Measurements from ENCODE around the gene GALT.

GALT gene

GRCh38 chr9:34654323-34655051, 8.0 kb downstream of the GALT start:
- Histone ChIP-seq H3K4me1 (ENCODE audit: control insufficient read depth, insufficient read depth, low read length) (peaks cover 48% of the 10 kb centered on the region), H3K27me3 (replicated peaks; ENCODE audit: control insufficient read depth, insufficient read depth, low read length) (no peaks in the 10 kb centered on the region), H3K9me3 (ENCODE audit: control insufficient read depth, low read length) (no peaks in the 10 kb centered on the region), H3K36me3 (ENCODE audit: control insufficient read depth, insufficient read depth, low read length, severe bottlenecking) (peaks cover 5% of the 10 kb centered on the region), H3K9ac (ENCODE audit: low read length) (peak overlapping the region; percentile 66), H3K4me3 (ENCODE audit: low read length) (peak overlapping the region; percentile 53)
- peak; percentile 91 for DNase-seq (ENCODE audit: low read depth)

- Histone ChIP-seq H3K36me3 (ENCODE audit: control insufficient read depth, insufficient read depth, low read length, severe bottlenecking) (peaks cover 9% of the 10 kb centered on the region), H3K4me1 (ENCODE audit: control insufficient read depth, insufficient read depth, low read length) (peaks cover 48% of the 10 kb centered on the region), H3K4me3 (ENCODE audit: low read length) (no peak overlapping the region), H3K27me3 (replicated peaks; ENCODE audit: control insufficient read depth, insufficient read depth, low read length) (no peaks in the 10 kb centered on the region), H3K9me3 (ENCODE audit: control insufficient read depth, low read length) (no peaks in the 10 kb centered on the region), H3K9ac (ENCODE audit: low read length) (peak overlapping the region; percentile 65)
- no peak for DNase-seq (ENCODE audit: low read depth)
These were observed 8.9 kb downstream of the GALT start for GRCh38 chr9:34655394-34655793.

- no peak for DNase-seq (ENCODE audit: low read depth)
- Histone ChIP-seq H3K9ac (ENCODE audit: low read length) (no peak overlapping the region), H3K4me3 (ENCODE audit: low read length) (no peak overlapping the region)
These were observed 10.5 kb downstream of the GALT start for GRCh38 chr9:34656992-34657391.

DNA sequence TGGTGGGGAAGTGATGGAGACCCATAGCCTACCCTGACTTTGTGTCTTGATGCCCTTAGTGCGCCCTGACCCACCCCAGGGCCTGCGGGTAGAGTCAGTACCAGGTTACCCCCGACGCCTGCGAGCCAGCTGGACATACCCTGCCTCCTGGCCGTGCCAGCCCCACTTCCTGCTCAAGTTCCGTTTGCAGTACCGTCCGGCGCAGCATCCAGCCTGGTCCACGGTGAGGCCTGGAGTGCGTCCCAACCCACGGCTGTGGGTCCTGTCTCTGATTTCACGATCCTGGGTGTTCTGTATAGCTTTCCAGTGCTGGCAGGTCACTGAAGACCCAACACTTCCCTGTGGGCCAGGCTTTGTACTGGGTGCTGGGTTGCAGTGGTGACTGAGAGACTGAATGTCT, 12.0 kb downstream of the GALT start:
- Histone ChIP-seq H3K4me3 (ENCODE audit: low read length) (no peak overlapping the region), H3K36me3 (ENCODE audit: control insufficient read depth, insufficient read depth, low read length, severe bottlenecking) (peaks cover 14% of the 10 kb centered on the region), H3K9me3 (ENCODE audit: control insufficient read depth, low read length) (no peaks in the 10 kb centered on the region), H3K4me1 (ENCODE audit: control insufficient read depth, insufficient read depth, low read length) (peaks cover 20% of the 10 kb centered on the region), H3K9ac (ENCODE audit: low read length) (no peak overlapping the region), H3K27me3 (replicated peaks; ENCODE audit: control insufficient read depth, insufficient read depth, low read length) (no peaks in the 10 kb centered on the region)
- DNase-seq (ENCODE audit: low read depth), result no peak

More at GRCh38 chr9:34656992-34657391, 10.5 kb downstream of the GALT start:
- Histone ChIP-seq H3K36me3 (ENCODE audit: control insufficient read depth, insufficient read depth, low read length, severe bottlenecking) (peaks cover 12% of the 10 kb centered on the region), H3K4me1 (ENCODE audit: control insufficient read depth, insufficient read depth, low read length) (peaks cover 34% of the 10 kb centered on the region), H3K27me3 (replicated peaks; ENCODE audit: control insufficient read depth, insufficient read depth, low read length) (no peaks in the 10 kb centered on the region), H3K9me3 (ENCODE audit: control insufficient read depth, low read length) (no peaks in the 10 kb centered on the region)

DNA sequence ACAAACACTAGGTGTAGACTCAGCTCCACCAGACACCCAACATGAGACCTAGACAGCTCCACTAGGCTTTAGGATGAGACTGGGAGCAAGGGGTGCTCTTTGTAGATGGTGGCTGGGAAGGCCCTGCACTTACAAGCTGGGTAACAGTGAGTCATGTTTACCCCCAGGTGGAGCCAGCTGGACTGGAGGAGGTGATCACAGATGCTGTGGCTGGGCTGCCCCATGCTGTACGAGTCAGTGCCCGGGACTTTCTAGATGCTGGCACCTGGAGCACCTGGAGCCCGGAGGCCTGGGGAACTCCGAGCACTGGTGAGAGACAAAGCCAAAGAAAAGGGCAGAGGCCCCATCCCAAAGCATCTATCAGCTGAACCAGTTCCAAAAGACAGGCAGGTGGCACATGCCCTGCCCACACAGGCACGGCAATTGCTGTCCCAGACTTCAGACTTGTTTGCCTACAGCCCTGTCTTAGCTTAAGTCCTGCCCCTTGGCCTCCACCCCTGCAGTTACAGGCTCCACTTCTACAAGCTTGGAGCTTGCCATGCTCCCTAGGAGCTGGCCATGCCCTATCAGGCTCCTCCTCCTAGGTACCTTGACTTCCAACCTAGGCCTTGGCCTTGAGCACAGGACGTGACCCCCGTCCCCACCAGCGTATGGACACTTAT, 13.2 kb downstream of the GALT start:
- no peak for DNase-seq (ENCODE audit: low read depth)
- Histone ChIP-seq H3K4me3 (ENCODE audit: low read length) (no peak overlapping the region), H3K27me3 (replicated peaks; ENCODE audit: control insufficient read depth, insufficient read depth, low read length) (no peaks in the 10 kb centered on the region), H3K36me3 (ENCODE audit: control insufficient read depth, insufficient read depth, low read length, severe bottlenecking) (peaks cover 14% of the 10 kb centered on the region), H3K4me1 (ENCODE audit: control insufficient read depth, insufficient read depth, low read length) (peaks cover 20% of the 10 kb centered on the region), H3K9ac (ENCODE audit: low read length) (no peak overlapping the region), H3K9me3 (ENCODE audit: control insufficient read depth, low read length) (no peaks in the 10 kb centered on the region)

DNA sequence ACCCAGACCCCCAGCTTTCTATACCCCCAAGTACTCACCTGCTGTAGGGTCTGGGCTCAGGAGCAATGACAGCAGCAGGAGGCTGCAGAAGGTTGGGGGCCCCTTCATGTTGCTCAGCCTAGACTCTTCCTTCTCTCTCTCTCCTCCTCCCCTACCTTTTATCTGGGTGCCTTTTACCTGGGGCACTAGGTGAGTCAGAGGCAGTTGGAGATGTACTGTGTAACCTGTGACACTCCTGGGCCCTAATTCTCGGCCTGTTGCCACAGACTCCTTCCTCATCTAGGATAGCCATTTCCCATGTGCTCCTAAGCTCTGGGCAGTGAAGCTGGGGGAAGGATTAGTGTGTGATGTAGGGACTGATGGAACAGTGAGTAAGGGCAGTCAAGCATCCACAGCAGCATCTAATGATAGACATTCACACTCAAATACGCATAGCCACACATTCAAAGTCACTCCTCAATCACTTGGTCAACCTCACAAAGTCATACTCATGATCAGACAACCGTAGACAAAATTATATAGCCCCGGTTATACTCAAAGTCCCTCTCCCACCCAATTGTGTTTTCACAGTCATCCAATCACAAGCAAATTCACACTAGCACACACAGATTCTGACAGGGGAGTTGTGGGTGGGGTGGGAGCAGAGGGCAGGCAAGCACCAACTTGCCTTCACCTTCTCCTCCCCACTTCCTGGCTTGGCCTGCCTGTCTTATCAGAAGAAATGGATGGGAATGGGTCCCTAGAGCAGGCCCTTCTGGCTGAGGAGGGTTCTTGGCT, 16.2 kb downstream of the GALT start, which contains the start of gene CCL27:
Gene CCL27, minus strand, starts transcription at position 132 of the 777 bp plus-strand sequence. Its CDS starts 24 bp downstream, at position 108.
- Histone ChIP-seq H3K4me3 (ENCODE audit: low read length) (no peak within 1 kb of the TSS), H3K9ac (ENCODE audit: low read length) (no peak within 1 kb of the TSS), H3K4me1 (ENCODE audit: control insufficient read depth, insufficient read depth, low read length) (peaks cover 26% of the 10 kb centered on the region), H3K27me3 (replicated peaks; ENCODE audit: control insufficient read depth, insufficient read depth, low read length) (no peaks in the 10 kb centered on the region), H3K36me3 (ENCODE audit: control insufficient read depth, insufficient read depth, low read length, severe bottlenecking) (peaks cover 14% of the 10 kb centered on the region), H3K9me3 (ENCODE audit: control insufficient read depth, low read length) (no peaks in the 10 kb centered on the region)
- no peak for DNase-seq (ENCODE audit: low read depth)

GRCh38 chr9:34663303-34663605, 16.8 kb downstream of the GALT start:
- DNase-seq (ENCODE audit: low read depth), result no peak
- peaks cover 28% of the 10 kb centered on the region for H3K4me1 ChIP-seq (ENCODE audit: control insufficient read depth, insufficient read depth, low read length)
- H3K27me3 ChIP-seq (replicated peaks; ENCODE audit: control insufficient read depth, insufficient read depth, low read length), result no peaks in the 10 kb centered on the region
- peaks cover 14% of the 10 kb centered on the region for H3K36me3 ChIP-seq (ENCODE audit: control insufficient read depth, insufficient read depth, low read length, severe bottlenecking)
- H3K9me3 ChIP-seq (ENCODE audit: control insufficient read depth, low read length), result no peaks in the 10 kb centered on the region
- no peak overlapping the region for H3K9ac ChIP-seq (ENCODE audit: low read length)
- no peak overlapping the region for H3K4me3 ChIP-seq (ENCODE audit: low read length)

DNA sequence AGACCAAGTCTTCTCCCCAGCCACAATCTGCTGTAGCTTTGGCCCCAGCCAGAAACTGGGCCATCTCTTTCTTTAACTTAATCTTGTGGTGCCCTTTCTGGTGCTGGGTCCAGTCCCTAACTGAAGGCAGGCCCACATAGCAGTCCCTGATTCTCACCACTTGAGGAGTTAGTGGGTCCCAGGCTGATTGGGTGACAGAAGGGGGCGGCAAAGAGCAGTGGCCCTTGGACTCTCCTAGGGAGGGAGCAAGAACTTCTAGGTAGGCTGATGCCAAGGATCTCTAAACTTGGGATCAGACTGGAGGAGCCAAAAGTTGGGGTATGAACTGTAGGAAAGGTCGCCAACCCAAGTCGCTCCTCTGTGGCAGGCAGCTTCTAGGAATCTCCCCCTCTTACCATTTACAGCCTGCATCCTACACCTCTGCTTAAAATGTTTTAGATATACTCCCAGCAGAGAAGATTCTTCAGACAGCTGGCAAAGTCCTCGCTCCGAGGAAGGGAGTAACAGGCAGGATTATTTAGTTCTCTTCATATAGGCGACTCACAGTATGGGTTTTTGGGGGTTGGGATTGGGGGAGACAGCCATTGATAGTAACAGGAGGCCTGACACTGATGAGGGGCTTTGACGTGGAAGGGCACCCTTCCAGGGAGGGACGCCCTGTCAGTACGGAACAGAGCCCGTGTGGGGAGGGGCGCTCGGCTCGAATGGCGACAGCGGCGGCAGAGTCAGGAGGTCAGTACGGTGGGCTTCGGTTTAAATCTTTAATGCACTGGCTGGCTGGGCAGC, 18.0 kb downstream of the GALT start:
- DNase-seq (ENCODE audit: low read depth), result peak; percentile 86
- peaks cover 28% of the 10 kb centered on the region for H3K4me1 ChIP-seq (ENCODE audit: control insufficient read depth, insufficient read depth, low read length)
- no peaks in the 10 kb centered on the region for H3K27me3 ChIP-seq (replicated peaks; ENCODE audit: control insufficient read depth, insufficient read depth, low read length)
- H3K9me3 ChIP-seq (ENCODE audit: control insufficient read depth, low read length), result no peaks in the 10 kb centered on the region
- peak overlapping the region; percentile 84 for H3K4me3 ChIP-seq (ENCODE audit: low read length)
- peaks cover 14% of the 10 kb centered on the region for H3K36me3 ChIP-seq (ENCODE audit: control insufficient read depth, insufficient read depth, low read length, severe bottlenecking)
- H3K9ac ChIP-seq (ENCODE audit: low read length), result peak overlapping the region; percentile 94

- H3K4me1 ChIP-seq (ENCODE audit: control insufficient read depth, insufficient read depth, low read length), result peaks cover 28% of the 10 kb centered on the region
- H3K9ac ChIP-seq (ENCODE audit: low read length), result peak overlapping the region; percentile 94
- no peaks in the 10 kb centered on the region for H3K9me3 ChIP-seq (ENCODE audit: control insufficient read depth, low read length)
- peaks cover 9% of the 10 kb centered on the region for H3K36me3 ChIP-seq (ENCODE audit: control insufficient read depth, insufficient read depth, low read length, severe bottlenecking)
- H3K27me3 ChIP-seq (replicated peaks; ENCODE audit: control insufficient read depth, insufficient read depth, low read length), result no peaks in the 10 kb centered on the region
- H3K4me3 ChIP-seq (ENCODE audit: low read length), result peak overlapping the region; percentile 84
- DNase-seq (ENCODE audit: low read depth), result no peak
These were observed 18.5 kb downstream of the GALT start for GRCh38 chr9:34665067-34665380.

DNA sequence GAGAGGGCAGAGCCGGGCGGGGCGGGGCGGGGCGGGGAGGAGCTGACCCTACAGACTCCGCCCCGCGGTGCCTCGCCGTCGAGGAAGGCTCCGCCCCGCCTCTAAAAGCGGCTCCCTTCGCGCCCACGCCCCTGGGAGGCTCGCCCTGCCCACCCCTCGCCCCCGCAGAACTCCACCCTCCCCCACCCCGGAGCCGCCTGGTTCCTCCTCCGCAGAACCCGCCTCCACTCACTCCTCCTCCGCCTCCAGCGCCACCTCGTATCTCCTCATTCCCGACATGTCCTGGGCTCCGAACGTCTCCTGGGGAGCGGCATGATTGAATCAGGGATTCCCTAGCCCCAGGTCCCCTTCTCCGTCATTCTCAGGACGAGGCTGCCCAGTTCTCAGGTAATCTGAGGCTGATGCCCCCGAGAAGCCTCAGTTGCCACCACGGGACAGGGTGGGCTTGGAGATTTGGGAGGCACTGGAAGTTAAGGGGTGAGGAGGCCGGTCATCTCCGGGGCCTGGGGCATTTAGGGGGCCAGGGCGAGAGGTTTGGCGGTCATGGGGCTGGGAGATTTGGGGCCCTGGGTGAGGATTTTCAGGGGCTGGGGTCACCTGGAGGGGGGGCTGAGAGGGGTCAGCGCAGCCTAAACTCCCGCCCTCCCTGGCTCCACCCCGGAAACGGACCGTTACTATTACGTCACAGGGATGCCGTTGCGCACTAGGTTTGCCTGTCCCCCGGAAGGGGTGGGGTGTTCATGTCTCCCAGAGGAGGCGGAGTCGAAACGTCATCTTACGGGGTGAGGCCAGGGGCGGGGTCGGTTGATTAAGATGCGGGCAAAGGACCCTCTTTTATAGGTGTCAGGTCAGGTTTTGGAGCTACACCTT, 19.1 kb downstream of the GALT start:
- Histone ChIP-seq H3K4me1 (ENCODE audit: control insufficient read depth, insufficient read depth, low read length) (peaks cover 28% of the 10 kb centered on the region), H3K36me3 (ENCODE audit: control insufficient read depth, insufficient read depth, low read length, severe bottlenecking) (peaks cover 4% of the 10 kb centered on the region), H3K27me3 (replicated peaks; ENCODE audit: control insufficient read depth, insufficient read depth, low read length) (no peaks in the 10 kb centered on the region), H3K4me3 (ENCODE audit: low read length) (peak overlapping the region; percentile 95), H3K9me3 (ENCODE audit: control insufficient read depth, low read length) (no peaks in the 10 kb centered on the region), H3K9ac (ENCODE audit: low read length) (peak overlapping the region; percentile 95)
- peak; percentile 99 for DNase-seq (ENCODE audit: low read depth)

Measured in adipocyte (in vitro differentiated cells).